Measurements from ENCODE around the gene ESRP2.

The ESRP2 gene

GRCh38 chr16:68226116-68226515, 9.8 kb downstream of the ESRP2 start:
- no peak overlapping the region for H3K27ac ChIP-seq
- no peak for TF ChIP-seq ZFX (IDR thresholded peaks at IDR 0.05)
- TF ChIP-seq, protein P1, sequence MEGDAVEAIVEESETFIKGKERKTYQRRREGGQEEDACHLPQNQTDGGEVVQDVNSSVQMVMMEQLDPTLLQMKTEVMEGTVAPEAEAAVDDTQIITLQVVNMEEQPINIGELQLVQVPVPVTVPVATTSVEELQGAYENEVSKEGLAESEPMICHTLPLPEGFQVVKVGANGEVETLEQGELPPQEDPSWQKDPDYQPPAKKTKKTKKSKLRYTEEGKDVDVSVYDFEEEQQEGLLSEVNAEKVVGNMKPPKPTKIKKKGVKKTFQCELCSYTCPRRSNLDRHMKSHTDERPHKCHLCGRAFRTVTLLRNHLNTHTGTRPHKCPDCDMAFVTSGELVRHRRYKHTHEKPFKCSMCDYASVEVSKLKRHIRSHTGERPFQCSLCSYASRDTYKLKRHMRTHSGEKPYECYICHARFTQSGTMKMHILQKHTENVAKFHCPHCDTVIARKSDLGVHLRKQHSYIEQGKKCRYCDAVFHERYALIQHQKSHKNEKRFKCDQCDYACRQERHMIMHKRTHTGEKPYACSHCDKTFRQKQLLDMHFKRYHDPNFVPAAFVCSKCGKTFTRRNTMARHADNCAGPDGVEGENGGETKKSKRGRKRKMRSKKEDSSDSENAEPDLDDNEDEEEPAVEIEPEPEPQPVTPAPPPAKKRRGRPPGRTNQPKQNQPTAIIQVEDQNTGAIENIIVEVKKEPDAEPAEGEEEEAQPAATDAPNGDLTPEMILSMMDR (conservative IDR thresholded peaks at IDR 0.05): no peak

DNA sequence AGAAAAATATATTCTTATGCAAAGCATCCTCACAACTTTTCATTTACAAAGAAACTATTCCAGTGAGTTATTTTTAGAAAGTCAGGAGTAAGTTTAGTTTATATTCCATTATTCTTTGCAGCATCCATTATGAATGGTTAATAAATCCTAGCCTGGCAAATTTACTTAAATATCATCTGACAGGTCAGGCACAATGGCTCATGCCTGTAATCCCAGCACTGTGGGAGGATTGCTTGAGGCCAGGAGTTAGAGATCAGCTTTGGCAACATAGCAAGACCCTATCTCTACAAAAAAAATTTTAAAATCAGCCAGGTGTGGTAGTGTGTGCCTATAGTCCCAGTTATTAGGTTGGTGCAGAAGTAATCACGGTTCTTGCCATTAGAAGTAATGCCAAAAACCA, 12.9 kb downstream of the ESRP2 start:
- TF ChIP-seq, protein P1 (conservative IDR thresholded peaks at IDR 0.05): no peak
- no peak for TF ChIP-seq ZFX (IDR thresholded peaks at IDR 0.05)
- H3K27ac ChIP-seq: no peak overlapping the region

DNA sequence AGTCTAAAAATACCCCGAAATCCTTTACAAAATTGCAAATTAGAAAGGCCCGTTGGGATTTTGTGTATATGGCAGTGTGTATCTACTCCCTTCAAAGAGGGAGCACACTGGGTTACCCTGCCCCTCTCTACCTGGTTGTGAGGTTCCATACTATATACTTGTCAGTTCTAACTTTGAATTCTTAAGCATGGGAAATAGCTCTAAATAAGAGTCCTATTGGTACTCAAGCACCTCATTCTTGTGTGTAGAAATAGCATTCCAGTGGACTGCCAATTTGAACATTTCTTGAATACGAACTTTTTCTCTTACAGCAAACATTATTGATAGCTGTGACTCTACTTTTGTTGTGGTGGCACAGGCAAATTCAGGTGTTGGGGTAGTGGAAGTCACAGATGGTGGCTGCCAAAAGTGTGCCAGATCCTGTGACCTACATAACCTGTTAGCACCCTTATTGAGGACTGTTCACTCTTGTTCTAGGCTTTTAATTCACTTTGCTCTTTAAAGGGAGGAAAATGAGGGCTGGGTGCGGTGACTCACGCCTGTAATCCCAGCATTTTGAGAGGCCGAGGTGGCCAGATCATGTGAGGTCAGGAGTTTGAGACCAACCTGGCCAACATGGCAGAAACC, 16.1 kb downstream of the ESRP2 start:
- no peak for TF ChIP-seq ZFX (IDR thresholded peaks at IDR 0.05)
- TF ChIP-seq, protein P1 (conservative IDR thresholded peaks at IDR 0.05): no peak
- H3K27ac ChIP-seq: no peak overlapping the region

GRCh38 chr16:68217506-68217905, 18.4 kb downstream of the ESRP2 start:
- H3K27ac ChIP-seq: no peak overlapping the region
- TF ChIP-seq ZFX (IDR thresholded peaks at IDR 0.05): no peak
- TF ChIP-seq, protein P1 (conservative IDR thresholded peaks at IDR 0.05): no peak

DNA sequence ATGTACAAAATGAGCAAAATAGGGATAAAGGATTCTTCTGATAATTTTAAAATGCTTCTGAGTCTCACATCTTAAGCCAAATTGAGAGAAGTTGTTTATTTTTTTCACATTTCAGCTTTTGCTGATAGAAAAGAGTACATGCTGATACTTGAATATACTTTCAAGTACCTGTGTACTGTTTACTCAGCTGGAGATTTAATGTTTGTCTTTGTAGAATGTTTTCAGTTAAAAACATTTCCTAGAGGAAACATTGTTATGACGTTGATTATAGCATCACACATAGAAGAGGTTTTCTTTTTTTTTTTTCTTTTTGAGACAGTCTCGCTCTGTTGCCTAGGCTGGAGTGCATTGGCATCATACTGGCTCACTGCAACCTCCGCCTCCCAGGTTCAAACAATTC, 19.7 kb downstream of the ESRP2 start:
- H3K27ac ChIP-seq: peak overlapping the region; percentile 32; the same call in 1 of the 2 replicates
- no peak for TF ChIP-seq ZFX (IDR thresholded peaks at IDR 0.05)
- TF ChIP-seq, protein P1 (conservative IDR thresholded peaks at IDR 0.05): no peak

DNA sequence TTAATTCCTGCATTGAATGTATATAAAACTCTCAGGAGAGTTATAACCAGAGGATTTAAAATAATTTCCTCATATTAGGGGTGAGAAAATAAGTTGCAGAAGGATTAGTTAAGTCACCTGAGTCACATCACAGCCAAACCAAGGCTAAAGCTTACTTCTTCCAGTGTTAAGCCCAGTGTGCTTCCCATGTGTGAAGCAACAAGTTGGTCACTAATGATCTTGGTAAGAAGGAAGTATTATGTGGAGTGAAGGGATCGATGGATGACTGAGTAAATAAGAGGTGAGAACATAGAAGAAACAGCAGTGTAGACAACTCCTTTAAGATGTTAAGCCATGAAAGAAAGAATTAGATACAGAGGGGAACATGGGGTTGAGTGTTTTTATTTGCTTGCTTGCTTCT, 20.6 kb downstream of the ESRP2 start:
- no peak overlapping the region; the same call in 1 of the 2 replicates for H3K27ac ChIP-seq
- TF ChIP-seq, protein P1 (conservative IDR thresholded peaks at IDR 0.05): no peak
- no peak for TF ChIP-seq ZFX (IDR thresholded peaks at IDR 0.05)

DNA sequence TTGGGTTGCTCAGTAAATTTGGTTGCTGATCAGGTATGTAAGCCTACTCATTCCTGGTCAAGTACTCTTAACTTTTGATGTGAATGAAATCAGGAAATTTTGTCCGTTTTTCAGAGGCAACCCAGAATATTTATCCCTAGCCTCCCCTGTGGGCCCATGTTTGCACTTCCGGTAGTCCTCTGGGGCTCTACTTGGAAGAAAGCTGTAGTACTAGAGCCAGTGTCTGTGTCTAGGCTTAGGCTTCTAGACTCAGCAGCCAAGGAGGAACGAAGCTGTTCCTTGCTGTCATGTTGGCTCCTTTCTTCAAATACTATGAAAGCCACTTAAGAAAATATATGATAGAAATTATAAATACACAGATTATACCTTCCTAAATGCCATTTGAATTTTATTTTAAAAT, 21.2 kb downstream of the ESRP2 start:
- H3K27ac ChIP-seq: no peak overlapping the region
- TF ChIP-seq, protein P1 (conservative IDR thresholded peaks at IDR 0.05): no peak
- TF ChIP-seq ZFX (IDR thresholded peaks at IDR 0.05): no peak
